ENCODE measurements around the gene SLC16A7.

DNA sequence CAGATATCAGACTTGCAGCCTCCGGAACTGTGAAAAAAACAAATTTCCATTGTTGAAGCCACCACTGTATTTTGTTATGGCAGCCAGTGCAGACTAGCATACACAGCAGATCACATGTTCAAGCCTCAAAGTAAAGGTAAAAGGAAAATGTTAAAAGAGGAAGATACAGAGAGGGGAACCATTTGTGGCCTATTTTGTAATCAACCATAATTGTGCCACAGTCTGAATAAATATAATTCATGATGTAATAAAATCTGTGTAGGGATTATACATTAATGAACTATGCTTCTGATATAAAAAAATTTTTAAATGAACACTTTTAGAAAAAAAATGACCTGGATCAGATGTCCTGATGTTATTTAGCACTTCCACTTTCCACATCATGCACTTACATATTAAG is 79.6 kb downstream of the SLC16A7 start:
- TF ChIP-seq POLR2A (IDR thresholded peaks at IDR 0.05), result no peak
- TF ChIP-seq, protein P1, sequence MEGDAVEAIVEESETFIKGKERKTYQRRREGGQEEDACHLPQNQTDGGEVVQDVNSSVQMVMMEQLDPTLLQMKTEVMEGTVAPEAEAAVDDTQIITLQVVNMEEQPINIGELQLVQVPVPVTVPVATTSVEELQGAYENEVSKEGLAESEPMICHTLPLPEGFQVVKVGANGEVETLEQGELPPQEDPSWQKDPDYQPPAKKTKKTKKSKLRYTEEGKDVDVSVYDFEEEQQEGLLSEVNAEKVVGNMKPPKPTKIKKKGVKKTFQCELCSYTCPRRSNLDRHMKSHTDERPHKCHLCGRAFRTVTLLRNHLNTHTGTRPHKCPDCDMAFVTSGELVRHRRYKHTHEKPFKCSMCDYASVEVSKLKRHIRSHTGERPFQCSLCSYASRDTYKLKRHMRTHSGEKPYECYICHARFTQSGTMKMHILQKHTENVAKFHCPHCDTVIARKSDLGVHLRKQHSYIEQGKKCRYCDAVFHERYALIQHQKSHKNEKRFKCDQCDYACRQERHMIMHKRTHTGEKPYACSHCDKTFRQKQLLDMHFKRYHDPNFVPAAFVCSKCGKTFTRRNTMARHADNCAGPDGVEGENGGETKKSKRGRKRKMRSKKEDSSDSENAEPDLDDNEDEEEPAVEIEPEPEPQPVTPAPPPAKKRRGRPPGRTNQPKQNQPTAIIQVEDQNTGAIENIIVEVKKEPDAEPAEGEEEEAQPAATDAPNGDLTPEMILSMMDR (IDR thresholded peaks at IDR 0.05), result no peak

Measured in vagina (tissue), 2 donors.